Fibroblast of villous mesenchyme (primary cell): ENCODE measurements around the gene IGLON5. TPM values are rescaled to one million over a fixed set of nuclear protein-coding genes. Genes with fewer than 3 reads are reported as not detected.

Experiments
- DNase-seq: peaks from one replicate; pipeline ENCODE4 v3.0.0-alpha.2; 2010; ENCODE audit warnings: low read depth
- H3K4me3 ChIP-seq: 2 replicates; pipeline ENCODE4 v1.5.1; 2011; ENCODE audit warnings: low read depth, mild to moderate bottlenecking, low read length
- CTCF ChIP-seq: IDR thresholded peaks from 2 replicates; pipeline ENCODE4 v1.5.1; 2012; ENCODE audit warnings: low read depth, mild to moderate bottlenecking, low read length; ENCODE audit not compliant: insufficient read depth
- total RNA-seq: library from RNA; depleted of rRNA; stranded (reverse); fragments of >200 nt; gene quantifications from 2 replicates; pipeline ENCODE4 v1.2.3, GENCODE V29; 2012

Gene IGLON5
- total RNA-seq, 1 donor: not detected

- TF ChIP-seq CTCF: no peak
- no peak overlapping the region for H3K4me3 ChIP-seq
- no peak for DNase-seq
These were observed 16.5 kb upstream of the IGLON5 start for GRCh38 chr19:51294977-51295375.

- no peak for DNase-seq
- TF ChIP-seq CTCF: no peak
These were observed 15.9 kb upstream of the IGLON5 start for GRCh38 chr19:51295382-51296126.

GRCh38 chr19:51296336-51297093, 14.9 kb upstream of the IGLON5 start:
- TF ChIP-seq CTCF: no peak
- no peak overlapping the region for H3K4me3 ChIP-seq
- no peak for DNase-seq

More at GRCh38 chr19:51295382-51296126, 15.9 kb upstream of the IGLON5 start:
- no peak overlapping the region for H3K4me3 ChIP-seq

GRCh38 chr19:51297406-51297805, 14.0 kb upstream of the IGLON5 start:
- no peak overlapping the region for H3K4me3 ChIP-seq
- no peak for DNase-seq
- no peak for TF ChIP-seq CTCF

GRCh38 chr19:51301266-51301665, 10.2 kb upstream of the IGLON5 start:
- no peak overlapping the region for H3K4me3 ChIP-seq
- no peak for TF ChIP-seq CTCF
- DNase-seq: no peak

- no peak for TF ChIP-seq CTCF
- H3K4me3 ChIP-seq: no peak overlapping the region
- DNase-seq: no peak
These were observed 6.0 kb upstream of the IGLON5 start for GRCh38 chr19:51305479-51305878.
